ENCODE results near the gene RAB22A. TPM values are rescaled to one million over a fixed set of nuclear protein-coding genes. Genes with fewer than 3 reads are reported as not detected.

Gene RAB22A
- polyA plus RNA-seq, 1 donor (not counting 4 experiments of a cell fraction or from before 2014, with no cell fraction given): 22.9 TPM

DNA sequence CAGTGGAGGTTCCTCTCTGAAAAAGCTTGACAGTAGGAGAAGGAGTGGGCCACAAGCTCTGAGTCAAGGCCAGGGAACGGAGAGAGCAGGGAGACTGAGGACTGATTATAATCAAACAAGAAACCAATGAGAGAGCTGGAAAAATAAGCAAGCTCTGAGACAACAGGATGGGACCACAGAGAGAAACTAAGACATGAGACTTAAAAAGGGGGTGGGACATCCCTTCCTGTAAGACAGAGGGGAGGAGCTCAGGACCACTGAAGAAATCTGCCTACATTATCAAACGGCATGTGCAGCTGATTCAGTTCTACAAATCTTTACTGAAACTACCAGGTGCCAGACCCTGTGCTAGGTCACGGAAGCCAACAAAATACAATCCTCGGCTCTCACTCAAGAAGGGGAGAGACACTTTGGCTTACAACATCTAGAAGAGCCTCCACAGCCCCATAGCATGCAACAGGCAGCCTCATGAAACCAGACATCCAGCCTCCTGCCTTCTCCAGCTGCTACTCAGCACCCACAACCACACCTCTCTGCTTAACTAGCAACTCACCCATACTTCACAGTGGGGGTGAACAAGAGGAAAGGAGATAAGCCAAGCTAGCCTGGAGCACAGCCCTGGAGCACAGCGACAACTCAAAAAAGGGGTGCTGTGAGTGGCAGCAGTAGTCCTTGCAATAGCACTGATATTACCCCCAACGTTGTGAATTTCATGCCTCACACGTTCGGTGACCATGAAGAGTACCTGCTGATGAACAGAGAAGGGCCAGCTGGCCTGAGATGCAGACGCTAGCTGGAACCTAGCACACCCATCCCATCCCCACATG, 41.9 kb upstream of the RAB22A start:
- Histone ChIP-seq H3K4me3 (ENCODE audit: control insufficient read depth in 2 of 3, extremely low read depth in 1 of 3, insufficient read depth in 2 of 3, low read depth in 1 of 3, low read length in 3 of 3) (no peak overlapping the region), H3K9me1 (ENCODE audit: control insufficient read depth, extremely low read depth, insufficient read depth, low read length) (no peaks in the 10 kb centered on the region), H3K9me3 (ENCODE audit: control insufficient read depth, low read depth, low read length) (no peaks in the 10 kb centered on the region), H3K4me1 (ENCODE audit: control insufficient read depth, extremely low read depth, insufficient read depth, low read length) (no peaks in the 10 kb centered on the region), H3K36me3 (ENCODE audit: control insufficient read depth in 2 of 2, extremely low read depth in 1 of 2, insufficient read depth in 2 of 2, low read length in 2 of 2) (peaks cover 21 to 28% of the 10 kb centered on the region in 2 experiments), H2AFZ (ENCODE audit: control insufficient read depth, low read length) (no peak overlapping the region), H3K79me2 (ENCODE audit: control insufficient read depth, insufficient read depth, low read length) (no peaks in the 10 kb centered on the region), H3K27ac (ENCODE audit: control insufficient read depth, insufficient read depth, low read length) (no peak overlapping the region), H3K4me2 (ENCODE audit: control insufficient read depth, extremely low read depth, insufficient read depth, low read depth, low read length) (no peak overlapping the region), H3K9ac (ENCODE audit: control insufficient read depth, extremely low read depth, insufficient read depth, low read length) (no peak overlapping the region), H3K27me3 (ENCODE audit: control insufficient read depth, extremely low read depth, insufficient read depth, low read length) (no peaks in the 10 kb centered on the region), H4K20me1 (ENCODE audit: control insufficient read depth, extremely low read depth, insufficient read depth, low read length) (no peaks in the 10 kb centered on the region)
- no peak for FAIRE-seq
- DNase-seq (ENCODE audit: low read depth, low spot score): no peak
- dilution Hi-C loops (cut with MboI; ENCODE audit: extremely low pct_ligation_motif_present, low sequenced_read_pairs): no loop called here
- TF ChIP-seq EZH2 (IDR thresholded peaks at IDR 0.05; ENCODE audit: low read length): no peak
- TF ChIP-seq, protein P1, sequence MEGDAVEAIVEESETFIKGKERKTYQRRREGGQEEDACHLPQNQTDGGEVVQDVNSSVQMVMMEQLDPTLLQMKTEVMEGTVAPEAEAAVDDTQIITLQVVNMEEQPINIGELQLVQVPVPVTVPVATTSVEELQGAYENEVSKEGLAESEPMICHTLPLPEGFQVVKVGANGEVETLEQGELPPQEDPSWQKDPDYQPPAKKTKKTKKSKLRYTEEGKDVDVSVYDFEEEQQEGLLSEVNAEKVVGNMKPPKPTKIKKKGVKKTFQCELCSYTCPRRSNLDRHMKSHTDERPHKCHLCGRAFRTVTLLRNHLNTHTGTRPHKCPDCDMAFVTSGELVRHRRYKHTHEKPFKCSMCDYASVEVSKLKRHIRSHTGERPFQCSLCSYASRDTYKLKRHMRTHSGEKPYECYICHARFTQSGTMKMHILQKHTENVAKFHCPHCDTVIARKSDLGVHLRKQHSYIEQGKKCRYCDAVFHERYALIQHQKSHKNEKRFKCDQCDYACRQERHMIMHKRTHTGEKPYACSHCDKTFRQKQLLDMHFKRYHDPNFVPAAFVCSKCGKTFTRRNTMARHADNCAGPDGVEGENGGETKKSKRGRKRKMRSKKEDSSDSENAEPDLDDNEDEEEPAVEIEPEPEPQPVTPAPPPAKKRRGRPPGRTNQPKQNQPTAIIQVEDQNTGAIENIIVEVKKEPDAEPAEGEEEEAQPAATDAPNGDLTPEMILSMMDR (optimal IDR thresholded peaks at IDR 0.05 in 1 of 3, IDR thresholded peaks at IDR 0.05 in 1 of 3, conservative IDR thresholded peaks at IDR 0.05 in 1 of 3; ENCODE audit: extremely low read depth in 1 of 3, insufficient read depth in 2 of 3, low read length in 3 of 3): no peak

GRCh38 chr20:58268421-58268821, 41.1 kb upstream of the RAB22A start:
- TF ChIP-seq, protein P1 (optimal IDR thresholded peaks at IDR 0.05 in 1 of 3, IDR thresholded peaks at IDR 0.05 in 1 of 3, conservative IDR thresholded peaks at IDR 0.05 in 1 of 3; ENCODE audit: extremely low read depth in 1 of 3, insufficient read depth in 2 of 3, low read length in 3 of 3): no peak
- TF ChIP-seq EZH2 (IDR thresholded peaks at IDR 0.05; ENCODE audit: low read length): no peak
- dilution Hi-C loops (cut with MboI; ENCODE audit: extremely low pct_ligation_motif_present, low sequenced_read_pairs): no loop called here
- no peaks in the 10 kb centered on the region for H3K9me1 ChIP-seq (ENCODE audit: control insufficient read depth, extremely low read depth, insufficient read depth, low read length)
- DNase-seq (ENCODE audit: low read depth, low spot score): no peak
- no peaks in the 10 kb centered on the region for H3K27me3 ChIP-seq (ENCODE audit: control insufficient read depth, extremely low read depth, insufficient read depth, low read length)
- no peak overlapping the region for H2AFZ ChIP-seq (ENCODE audit: control insufficient read depth, low read length)
- H3K36me3 ChIP-seq (ENCODE audit: control insufficient read depth in 2 of 2, extremely low read depth in 1 of 2, insufficient read depth in 2 of 2, low read length in 2 of 2): peaks cover 16 to 25% of the 10 kb centered on the region in 2 experiments
- FAIRE-seq: no peak
- no peak overlapping the region for H3K4me3 ChIP-seq (ENCODE audit: control insufficient read depth in 2 of 3, extremely low read depth in 1 of 3, insufficient read depth in 2 of 3, low read depth in 1 of 3, low read length in 3 of 3)
- H3K4me2 ChIP-seq (ENCODE audit: control insufficient read depth, extremely low read depth, insufficient read depth, low read depth, low read length): no peak overlapping the region
- no peak overlapping the region for H3K9ac ChIP-seq (ENCODE audit: control insufficient read depth, extremely low read depth, insufficient read depth, low read length)
- no peaks in the 10 kb centered on the region for H3K4me1 ChIP-seq (ENCODE audit: control insufficient read depth, extremely low read depth, insufficient read depth, low read length)
- no peaks in the 10 kb centered on the region for H3K9me3 ChIP-seq (ENCODE audit: control insufficient read depth, low read depth, low read length)
- H4K20me1 ChIP-seq (ENCODE audit: control insufficient read depth, extremely low read depth, insufficient read depth, low read length): no peaks in the 10 kb centered on the region
- no peak overlapping the region for H3K27ac ChIP-seq (ENCODE audit: control insufficient read depth, insufficient read depth, low read length)
- peaks cover 1% of the 10 kb centered on the region for H3K79me2 ChIP-seq (ENCODE audit: control insufficient read depth, insufficient read depth, low read length)

Measured in keratinocyte (primary cell).